ENCODE measurements around the gene PGD. TPM values are rescaled to one million over a fixed set of nuclear protein-coding genes. Genes with fewer than 3 reads are reported as not detected.

PGD gene
- total and polyA plus RNA-seq, 2 donors from 2014 or later = 72.8 to 95.1 TPM

DNA sequence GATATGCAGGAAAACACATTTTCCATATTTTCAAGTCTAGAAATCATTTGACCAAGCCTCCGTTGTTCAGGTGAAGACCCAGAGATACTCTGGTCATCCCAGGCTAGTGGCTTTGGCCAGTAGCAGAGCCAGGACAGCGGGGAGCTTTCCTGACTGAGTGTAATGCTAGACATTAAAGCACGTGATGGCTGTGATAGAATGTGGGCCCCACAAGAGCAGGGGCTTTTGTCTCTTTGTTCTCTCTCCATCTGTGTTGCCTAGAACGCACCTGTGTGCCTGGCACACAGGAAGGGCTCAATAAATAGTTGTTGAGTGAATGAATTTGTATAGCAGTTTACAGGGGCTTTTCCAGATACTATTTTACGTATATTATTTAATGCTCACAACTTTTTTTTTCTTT, 41.9 kb downstream of the PGD start:
- no peak overlapping the region for H3K4me3 ChIP-seq (ENCODE audit: low read length in 3 of 3)
- no peaks in the 10 kb centered on the region for H3K9me3 ChIP-seq (ENCODE audit: control insufficient read depth in 2 of 3, insufficient read depth in 1 of 3, low read length in 3 of 3)
- no peaks in the 10 kb centered on the region for H3K27me3 ChIP-seq (ENCODE audit: control insufficient read depth, insufficient read depth, low read length)
- intact Hi-C loops (cut with DNase I) = no loop called here
- H3K4me1 ChIP-seq (ENCODE audit: control insufficient read depth in 2 of 3, insufficient read depth in 2 of 3, low read depth in 1 of 3, low read length in 3 of 3) = no peaks in the 10 kb centered on the region
- H3K27ac ChIP-seq (ENCODE audit: low read depth in 2 of 2, low read length in 2 of 2) = no peak overlapping the region
- H3K9ac ChIP-seq (ENCODE audit: low read length in 3 of 3) = no peak overlapping the region
- peaks cover 0 to 14% (median 0%) of the 10 kb centered on the region in 3 donors for H3K36me3 ChIP-seq (ENCODE audit: control insufficient read depth in 2 of 3, insufficient read depth in 3 of 3, low read length in 3 of 3)
- DNase-seq = no peak
- TF ChIP-seq, protein P1, sequence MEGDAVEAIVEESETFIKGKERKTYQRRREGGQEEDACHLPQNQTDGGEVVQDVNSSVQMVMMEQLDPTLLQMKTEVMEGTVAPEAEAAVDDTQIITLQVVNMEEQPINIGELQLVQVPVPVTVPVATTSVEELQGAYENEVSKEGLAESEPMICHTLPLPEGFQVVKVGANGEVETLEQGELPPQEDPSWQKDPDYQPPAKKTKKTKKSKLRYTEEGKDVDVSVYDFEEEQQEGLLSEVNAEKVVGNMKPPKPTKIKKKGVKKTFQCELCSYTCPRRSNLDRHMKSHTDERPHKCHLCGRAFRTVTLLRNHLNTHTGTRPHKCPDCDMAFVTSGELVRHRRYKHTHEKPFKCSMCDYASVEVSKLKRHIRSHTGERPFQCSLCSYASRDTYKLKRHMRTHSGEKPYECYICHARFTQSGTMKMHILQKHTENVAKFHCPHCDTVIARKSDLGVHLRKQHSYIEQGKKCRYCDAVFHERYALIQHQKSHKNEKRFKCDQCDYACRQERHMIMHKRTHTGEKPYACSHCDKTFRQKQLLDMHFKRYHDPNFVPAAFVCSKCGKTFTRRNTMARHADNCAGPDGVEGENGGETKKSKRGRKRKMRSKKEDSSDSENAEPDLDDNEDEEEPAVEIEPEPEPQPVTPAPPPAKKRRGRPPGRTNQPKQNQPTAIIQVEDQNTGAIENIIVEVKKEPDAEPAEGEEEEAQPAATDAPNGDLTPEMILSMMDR (IDR thresholded peaks at IDR 0.05; ENCODE audit: borderline replicate concordance, extremely low read depth, insufficient read depth) = no peak
- no peak for FAIRE-seq

DNA sequence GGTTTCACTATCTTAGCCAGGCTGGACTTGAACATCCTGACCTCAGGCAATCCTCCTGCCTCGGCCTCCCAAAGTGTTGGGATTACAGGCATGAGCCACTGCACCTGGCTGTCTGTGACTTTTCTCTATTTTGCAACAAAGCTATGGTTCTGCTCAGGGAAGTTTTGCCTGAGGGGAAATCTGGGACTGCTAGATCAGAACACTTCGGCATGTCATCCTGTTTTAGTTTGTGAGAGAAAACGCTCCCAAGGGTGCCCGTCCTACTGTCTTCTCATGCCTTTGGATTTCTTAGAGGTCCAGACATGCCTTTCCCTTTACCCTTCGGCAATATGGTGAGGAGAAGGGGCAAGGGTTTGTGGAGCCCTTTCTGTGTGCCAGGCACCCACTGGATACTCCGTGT, 45.4 kb downstream of the PGD start:
- Histone ChIP-seq H3K4me3 (ENCODE audit: low read length in 3 of 3) (no peak overlapping the region), H3K4me1 (ENCODE audit: control insufficient read depth in 2 of 3, insufficient read depth in 2 of 3, low read depth in 1 of 3, low read length in 3 of 3) (no peaks in the 10 kb centered on the region), H3K27me3 (ENCODE audit: control insufficient read depth, insufficient read depth, low read length) (no peaks in the 10 kb centered on the region), H3K27ac (ENCODE audit: low read depth in 2 of 2, low read length in 2 of 2) (no peak overlapping the region), H3K9ac (ENCODE audit: low read length in 3 of 3) (no peak overlapping the region), H3K36me3 (ENCODE audit: control insufficient read depth in 2 of 3, insufficient read depth in 3 of 3, low read length in 3 of 3) (peaks cover 0 to 14% (median 0%) of the 10 kb centered on the region in 3 donors), H3K9me3 (ENCODE audit: control insufficient read depth in 2 of 3, insufficient read depth in 1 of 3, low read length in 3 of 3) (no peaks in the 10 kb centered on the region)
- intact Hi-C loops (cut with DNase I) = no loop called here
- no peak for FAIRE-seq
- DNase-seq = no peak
- TF ChIP-seq, protein P1 (IDR thresholded peaks at IDR 0.05; ENCODE audit: borderline replicate concordance, extremely low read depth, insufficient read depth) = no peak

DNA sequence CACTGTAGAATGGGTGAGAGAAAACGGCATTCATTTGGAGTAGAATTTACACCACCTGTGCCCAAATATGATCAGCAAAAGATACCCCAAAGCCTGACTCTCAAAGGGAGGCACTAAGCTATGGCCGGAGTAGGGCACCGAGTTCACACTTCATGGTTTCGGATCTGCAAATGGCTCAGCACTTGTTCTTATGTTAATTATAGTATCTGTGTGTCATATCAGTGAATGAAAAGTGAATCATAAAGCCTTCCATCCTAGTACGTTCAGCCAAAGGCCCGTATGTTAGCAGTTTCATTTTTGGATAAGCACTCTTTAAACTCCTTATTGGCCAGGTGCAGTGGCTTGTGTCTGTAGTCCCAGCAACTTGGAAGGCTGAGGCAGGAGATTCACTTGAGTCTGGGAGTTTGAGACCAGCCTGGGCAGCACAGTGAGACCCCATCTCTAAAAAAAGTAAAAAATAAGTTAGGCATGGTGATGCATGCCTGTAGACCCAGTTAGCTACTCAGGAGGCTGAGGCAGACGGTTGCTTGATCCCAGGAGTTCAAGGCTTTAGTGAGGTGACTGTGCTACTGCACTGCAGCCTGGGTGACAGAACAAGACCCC, 46.0 kb downstream of the PGD start:
- no peak overlapping the region for H3K4me3 ChIP-seq (ENCODE audit: low read length in 3 of 3)
- no peaks in the 10 kb centered on the region for H3K4me1 ChIP-seq (ENCODE audit: control insufficient read depth in 2 of 3, insufficient read depth in 2 of 3, low read depth in 1 of 3, low read length in 3 of 3)
- H3K27ac ChIP-seq (ENCODE audit: low read depth in 2 of 2, low read length in 2 of 2) = no peak overlapping the region
- H3K9me3 ChIP-seq (ENCODE audit: control insufficient read depth in 2 of 3, insufficient read depth in 1 of 3, low read length in 3 of 3) = no peaks in the 10 kb centered on the region
- H3K27me3 ChIP-seq (ENCODE audit: control insufficient read depth, insufficient read depth, low read length) = no peaks in the 10 kb centered on the region
- H3K36me3 ChIP-seq (ENCODE audit: control insufficient read depth in 2 of 3, insufficient read depth in 3 of 3, low read length in 3 of 3) = peaks cover 0 to 14% (median 0%) of the 10 kb centered on the region in 3 donors
- DNase-seq (no peak), FAIRE-seq (no peak)
- intact Hi-C loops (cut with DNase I) = no loop called here
- no peak overlapping the region for H3K9ac ChIP-seq (ENCODE audit: low read length in 3 of 3)
- TF ChIP-seq, protein P1 (IDR thresholded peaks at IDR 0.05; ENCODE audit: borderline replicate concordance, extremely low read depth, insufficient read depth) = no peak
